Naive thymus-derived CD8-positive, alpha-beta T cell (primary cell): ENCODE results near the gene CELA1. TPM values are rescaled to one million over a fixed set of nuclear protein-coding genes. Genes with fewer than 3 reads are reported as not detected.

Source experiments
- ATAC-seq, 2 donors: fragments of 150-1000 bp; cut with Tn5 transposase in 1 of 2; sonication (Bioruptor Pico), chemical (Tn5 transposase) in 1 of 2; 1 replicate in 1 of 2; 2 replicates in 1 of 2; pipeline ENCODE4 v1.10.0; 2021; ENCODE audit warnings: mild to moderate bottlenecking in 2 of 2, moderate library complexity in 2 of 2
- POLR2A ChIA-PET: fragments of 350-600 bp; sonication (Branson Sonifier 250); formaldehyde crosslinking; loops from one replicate; lab custom pipeline; 2021; ENCODE audit warnings: antibody characterized with exemption; lab: Charles Lee
- DNase-seq, 10 donors: peaks; one replicate each; pipeline versions ENCODE4 v3.0.0 to v3.0.0-alpha.2; 2020 to 2022
- H3K27ac Mint-ChIP-seq, 10 donors: one replicate each; pipeline ENCODE4 v1.8.0; 2020 to 2022; ENCODE audit warnings: mild to moderate bottlenecking in 10 of 10, mixed read lengths in 10 of 10, moderate library complexity in 4 of 10, inconsistent platforms in 1 of 10
- H3K27me3 Mint-ChIP-seq, 5 donors: one replicate each; pipeline ENCODE4 v1.8.0; 2021 to 2022; ENCODE audit warnings: mixed read lengths in 5 of 5
- H3K36me3 Mint-ChIP-seq, 3 donors: one replicate each; pipeline ENCODE4 v1.8.0; 2020 to 2022; ENCODE audit warnings: mixed read lengths in 3 of 3, mild to moderate bottlenecking in 2 of 3, inconsistent platforms in 1 of 3
- H3K4me1 Mint-ChIP-seq, 4 donors: one replicate each; pipeline ENCODE4 v1.8.0; 2021 to 2022; ENCODE audit warnings: mixed read lengths in 4 of 4
- H3K4me3 Mint-ChIP-seq, 10 donors: one replicate each; pipeline ENCODE4 v1.8.0; 2020 to 2022; ENCODE audit warnings: mild to moderate bottlenecking in 10 of 10, mixed read lengths in 10 of 10, moderate library complexity in 6 of 10, inconsistent platforms in 1 of 10
- H3K9me3 Mint-ChIP-seq, 9 donors: one replicate each; pipeline ENCODE4 v1.8.0; 2020 to 2022; ENCODE audit warnings: mixed read lengths in 9 of 9, mild to moderate bottlenecking in 3 of 9, inconsistent platforms in 1 of 9, moderate library complexity in 1 of 9
- polyA plus RNA-seq, 3 donors: library from polyadenylated mRNA; unstranded; fragments of 300-500 nt; fragmentation: Illumina TruSeq; gene quantifications; one replicate each; pipeline ENCODE4 v1.2.3, GENCODE V29; 2021
- total RNA-seq, 8 experiments: library from RNA in 2 of 8; stranded (reverse) in 2 of 8; gene quantifications; one replicate each; pipeline ENCODE4 v1.2.3 and lab custom pipeline; 2021 to 2026

Gene CELA1
- total RNA-seq, result 1 to 10 TPM; 2.2 to 2.5 TPM
- polyA plus RNA-seq, result 1 to 10 TPM; 3.6 to 9.8 (median 8.1) TPM
- 0 to 5.0 (median 0.39) reads per million in 6 experiments for total RNA-seq (lab: John Stamatoyannopoulos, UW)

DNA sequence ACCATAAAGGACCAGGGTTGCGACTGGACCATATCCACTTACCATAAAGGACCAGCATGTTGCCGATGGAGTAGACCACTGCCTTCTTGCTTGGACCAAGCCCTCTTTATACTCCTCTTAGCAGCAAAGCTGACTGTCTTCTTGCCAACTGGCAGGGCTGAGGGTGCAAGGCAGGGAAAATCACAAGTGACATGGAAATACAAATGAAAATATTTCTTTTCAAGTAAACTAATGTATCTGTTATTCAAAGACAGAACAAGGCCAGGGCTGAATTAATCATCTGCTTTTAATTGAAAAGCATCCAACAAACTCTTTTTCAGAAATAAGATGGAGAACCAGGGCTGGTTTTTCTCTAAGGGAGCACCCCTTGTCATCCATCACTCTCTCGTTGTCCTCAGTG is at the start of gene CELA1:
TSS of gene CELA1 (minus strand) at position 99 of the 400 bp plus-strand sequence. CDS start at position 58, 41 bp downstream.
- peak within 1 kb of the TSS in 2 of 10 donors; percentile 24 to 78 for H3K27ac Mint-ChIP-seq
- peaks cover 0 to 3% (median 0%) of the 10 kb centered on the region in 5 donors for H3K27me3 Mint-ChIP-seq
- H3K4me1 Mint-ChIP-seq, result peaks cover 4 to 29% (median 9%) of the 10 kb centered on the region in 4 donors
- H3K9me3 Mint-ChIP-seq, result no peaks in the 10 kb centered on the region
- DNase-seq, result no peak
- POLR2A ChIA-PET, result no interaction called here
- H3K4me3 Mint-ChIP-seq, result no peak within 1 kb of the TSS
- no peaks in the 10 kb centered on the region for H3K36me3 Mint-ChIP-seq
- ATAC-seq, result no peak

DNA sequence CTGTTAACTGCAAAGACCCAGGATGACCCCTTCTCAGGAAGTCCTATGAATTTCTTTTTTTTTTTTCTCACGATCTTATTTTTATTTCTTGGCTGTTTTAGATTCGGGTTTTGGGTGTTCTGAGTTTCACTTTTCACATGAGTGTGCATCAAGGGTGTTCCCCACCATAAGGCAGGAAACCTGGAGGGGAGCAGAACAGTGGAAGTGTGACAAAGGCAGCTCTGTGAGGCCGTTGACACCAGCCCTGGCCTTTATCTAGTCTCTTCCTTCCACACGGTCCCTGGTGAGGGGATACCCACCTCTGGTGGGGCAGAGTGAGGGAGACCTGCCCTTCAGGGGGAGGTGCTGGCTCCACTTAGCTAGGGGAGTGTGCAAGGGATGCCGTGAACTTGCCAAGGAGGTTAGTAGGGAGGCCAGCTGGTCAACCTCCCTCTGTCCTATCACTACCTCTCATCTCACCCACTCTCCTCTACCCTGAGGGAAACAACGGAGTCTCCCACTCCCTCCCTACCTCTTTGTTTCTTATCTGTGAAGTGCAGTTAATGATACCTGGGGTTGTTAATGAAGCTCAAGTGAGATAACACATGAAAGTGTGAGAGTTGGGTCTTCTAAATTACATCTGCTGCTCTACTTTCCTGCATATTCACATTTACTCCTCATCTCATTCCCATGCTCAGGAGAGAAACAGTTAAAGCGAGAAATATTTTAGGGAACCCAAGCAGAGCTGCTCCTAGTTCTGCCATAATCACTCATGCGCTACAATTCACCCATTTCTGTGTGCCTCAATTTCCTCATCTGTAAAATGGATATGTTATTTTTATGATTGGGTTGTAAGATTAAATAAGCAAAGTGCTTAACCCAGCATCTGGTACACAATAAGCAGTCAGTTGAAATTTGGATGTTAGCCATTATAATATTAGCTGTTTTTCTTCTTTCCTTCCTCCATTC is 49.1 kb upstream of the CELA1 start:
- H3K27me3 Mint-ChIP-seq, result no peaks in the 10 kb centered on the region
- peak in 1 of 2 donors; percentile 13 for ATAC-seq
- no peaks in the 10 kb centered on the region for H3K36me3 Mint-ChIP-seq
- H3K9me3 Mint-ChIP-seq, result no peaks in the 10 kb centered on the region
- peak overlapping the region; percentile 78 to 95 (median 88) for H3K4me3 Mint-ChIP-seq
- DNase-seq, result peak in 1 of 10 donors; percentile 15
- POLR2A ChIA-PET, result interaction anchor here (1.6 to 2.6 kb wide), 2 partner anchors 12 to 29 kb away, joined by 4 to 10 read pairs; no protein-coding TSS in a partner anchor
- H3K4me1 Mint-ChIP-seq, result peaks cover 31 to 62% (median 48%) of the 10 kb centered on the region in 4 donors
- H3K27ac Mint-ChIP-seq, result peak overlapping the region; percentile 77 to 96 (median 90)

DNA sequence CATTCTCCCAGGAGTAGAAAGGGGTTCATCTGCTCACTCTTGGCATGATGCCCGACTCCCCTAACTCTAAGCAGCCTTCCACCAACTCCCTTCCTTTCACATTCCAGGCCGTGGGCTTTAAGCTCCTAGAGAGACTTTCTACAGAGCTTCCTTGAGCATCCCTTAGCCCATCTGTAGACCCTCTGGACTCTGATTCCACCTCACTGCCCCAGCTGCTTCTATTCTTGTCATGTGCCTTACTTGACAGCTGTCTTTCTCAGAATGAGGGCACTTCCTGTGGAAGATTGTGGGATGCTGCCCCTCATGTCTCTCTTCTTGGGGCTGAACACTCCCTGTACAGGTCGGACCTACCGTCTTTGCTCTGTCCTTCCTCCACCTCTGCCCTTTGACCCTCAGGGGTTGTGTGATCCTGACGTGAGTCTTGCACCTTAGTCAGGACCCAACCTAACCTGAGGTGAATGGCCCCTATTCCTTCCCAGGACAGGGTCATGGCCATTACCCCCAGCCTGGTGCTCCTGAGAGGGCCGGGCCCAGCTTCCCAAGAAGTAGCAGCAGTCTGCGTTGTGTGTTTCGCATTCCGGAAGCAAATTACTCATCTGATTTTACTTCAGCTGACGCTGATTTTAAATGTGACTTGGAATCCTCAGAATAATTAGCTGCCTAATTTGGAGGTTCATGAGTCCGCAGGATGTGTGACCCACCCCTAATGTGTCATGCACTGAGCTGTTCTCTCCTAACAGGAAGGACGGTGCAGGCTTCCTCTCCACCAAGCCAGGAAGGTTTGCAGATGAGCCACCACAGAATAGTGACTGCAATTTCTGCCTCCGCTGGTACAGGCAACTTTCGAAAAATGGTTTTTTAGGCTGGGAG is 47.4 kb upstream of the CELA1 start:
- Mint-ChIP-seq H3K4me1 (peaks cover 40 to 77% (median 64%) of the 10 kb centered on the region in 4 donors), H3K4me3 (peak overlapping the region; percentile 78 to 95 (median 88)), H3K27ac (peak overlapping the region; percentile 79 to 96 (median 93)), H3K36me3 (no peaks in the 10 kb centered on the region), H3K9me3 (no peaks in the 10 kb centered on the region), H3K27me3 (no peaks in the 10 kb centered on the region)
- peak in 6 of 10 donors; percentile 17 to 45 (median 32) for DNase-seq
- peak; percentile 26 to 40 for ATAC-seq
- POLR2A ChIA-PET, result interaction anchor here (1.5 to 2.6 kb wide), 2 partner anchors 11 to 25 kb away, joined by 9 to 10 read pairs; no protein-coding TSS in a partner anchor

GRCh38 chr12:51392556-51393237 is 46.2 kb upstream of the CELA1 start:
- H3K27ac Mint-ChIP-seq, result peak overlapping the region; percentile 66 to 96 (median 91)
- no peaks in the 10 kb centered on the region for H3K36me3 Mint-ChIP-seq
- no peaks in the 10 kb centered on the region for H3K27me3 Mint-ChIP-seq
- H3K4me3 Mint-ChIP-seq, result peak overlapping the region; percentile 78 to 95 (median 88)
- POLR2A ChIA-PET, result interaction anchor here (0.8 to 2.9 kb wide), 3 partner anchors 9 to 23 kb away, joined by 3 to 12 read pairs (median 3); no protein-coding TSS in a partner anchor
- DNase-seq (peak in 6 of 10 donors; percentile 16 to 37 (median 34)), ATAC-seq (peak; percentile 25 to 38)
- H3K4me1 Mint-ChIP-seq, result peaks cover 49 to 79% (median 76%) of the 10 kb centered on the region in 4 donors
- H3K9me3 Mint-ChIP-seq, result no peaks in the 10 kb centered on the region

DNA sequence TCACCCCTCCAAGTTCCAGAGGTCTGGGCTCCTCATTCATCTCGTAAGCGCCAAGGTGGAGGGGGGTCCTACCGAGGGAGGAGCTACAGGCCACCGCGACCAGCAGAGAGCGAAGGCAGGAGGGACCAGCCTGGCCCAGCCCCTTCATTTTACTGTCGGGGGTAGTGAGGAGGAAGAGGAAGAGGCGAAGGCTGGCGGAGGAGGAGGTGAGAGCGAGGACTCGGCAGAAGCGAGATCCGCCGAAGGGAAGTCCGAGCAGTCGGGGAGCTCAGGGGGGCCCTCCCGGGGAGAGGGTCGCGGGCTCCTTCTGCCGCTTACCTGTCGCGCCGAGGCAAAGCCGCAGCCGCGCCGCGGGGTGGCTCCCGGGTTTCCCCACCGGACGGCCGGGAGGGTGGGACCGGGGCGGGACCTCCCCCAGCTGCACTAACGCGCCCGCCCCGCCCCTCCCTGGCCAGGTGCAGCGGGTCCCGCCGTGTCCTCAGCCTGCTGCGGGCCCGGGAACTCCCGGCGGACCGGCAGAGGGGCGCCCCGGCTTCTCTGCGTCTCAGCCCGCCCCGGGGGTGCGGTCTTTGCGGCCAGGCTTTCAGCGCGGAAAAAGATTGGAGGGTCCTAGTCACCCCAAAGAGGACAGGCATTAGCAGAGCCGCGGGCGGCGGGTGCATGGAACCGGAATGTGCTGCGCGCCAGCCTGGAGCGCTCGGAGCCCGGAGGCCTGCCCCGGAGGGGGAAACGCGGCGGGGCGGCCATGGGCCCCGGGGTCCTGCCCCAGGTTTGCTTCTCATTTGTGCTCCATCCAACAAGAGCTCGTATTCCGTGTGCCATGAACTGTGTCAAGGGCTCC is 45.0 kb upstream of the CELA1 start, which contains the start of gene GALNT6:
TSS of gene GALNT6 (minus strand) at position 124 of the 841 bp plus-strand sequence. CDS start 11,625 bp downstream, outside the sequence.
- ATAC-seq, result peak; percentile 71 to 75

GRCh38 chr12:51390891-51391282 is 44.4 kb upstream of the CELA1 start:
- Mint-ChIP-seq H3K36me3 (no peaks in the 10 kb centered on the region), H3K9me3 (no peaks in the 10 kb centered on the region), H3K27me3 (no peaks in the 10 kb centered on the region), H3K27ac (peak overlapping the region; percentile 76 to 95 (median 88)), H3K4me1 (peaks cover 46 to 84% (median 82%) of the 10 kb centered on the region in 4 donors), H3K4me3 (peak overlapping the region; percentile 88 to 95 (median 92))
- POLR2A ChIA-PET, result interaction anchor here (1.0 to 2.9 kb wide), 4 partner anchors 14 to 632 kb away, joined by 3 to 12 read pairs (median 4); no protein-coding TSS in a partner anchor
- peak; percentile 24 to 37 for ATAC-seq
- peak in 1 of 10 donors; percentile 26 for DNase-seq

More for the DNA sequence above, 45.0 kb upstream of the CELA1 start, which contains the start of gene GALNT6:
- POLR2A ChIA-PET, result interaction anchor here (0.8 to 2.9 kb wide), 5 partner anchors 10 to 22 kb away, joined by 3 to 12 read pairs (median 4); no protein-coding TSS in a partner anchor
- Mint-ChIP-seq H3K27me3 (no peaks in the 10 kb centered on the region), H3K36me3 (no peaks in the 10 kb centered on the region), H3K4me1 (peaks cover 49 to 85% (median 82%) of the 10 kb centered on the region in 4 donors), H3K27ac (peak within 1 kb of the TSS; percentile 78 to 95 (median 90)), H3K9me3 (no peaks in the 10 kb centered on the region), H3K4me3 (peak within 1 kb of the TSS; percentile 88 to 95 (median 92))
- DNase-seq, result peak; percentile 52 to 78 (median 66)

- POLR2A ChIA-PET, result interaction anchor here (0.7 to 2.9 kb wide), 4 partner anchors 17 to 632 kb away, joined by 3 to 12 read pairs (median 4); no protein-coding TSS in a partner anchor
These were observed 44.0 kb upstream of the CELA1 start for GRCh38 chr12:51390457-51390856.

DNA sequence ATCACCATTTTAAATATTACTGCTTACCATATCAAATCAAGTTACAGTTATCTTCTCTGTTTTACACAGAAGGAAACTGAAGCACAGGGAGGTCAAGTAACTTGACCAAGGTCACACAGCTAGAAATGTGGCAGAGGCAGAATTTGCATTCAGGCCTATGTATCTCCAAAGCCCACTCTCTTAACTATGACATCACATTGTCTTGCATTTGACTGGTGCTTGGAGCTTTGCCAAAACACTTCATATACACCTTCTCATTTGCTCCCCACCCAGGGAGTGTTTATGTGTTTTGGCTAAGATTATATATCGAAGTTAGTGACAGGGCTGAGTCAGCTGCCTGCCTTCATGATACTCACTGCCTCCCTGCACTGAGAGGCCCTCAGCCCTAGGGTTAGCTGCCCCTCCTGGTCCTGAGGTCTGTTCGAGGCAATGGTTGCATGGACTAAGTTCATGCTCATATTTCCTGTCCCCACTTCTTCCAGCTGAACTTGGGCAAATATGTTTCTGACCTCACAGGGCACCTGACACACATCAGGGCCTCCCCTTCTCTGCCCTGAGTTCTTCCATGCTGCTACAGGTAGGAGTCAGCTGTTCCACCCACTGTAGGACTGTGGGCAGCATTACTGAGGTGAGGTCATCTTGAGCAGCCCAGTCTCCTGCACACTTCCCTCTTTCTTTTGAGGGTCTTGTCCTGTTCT is 43.0 kb upstream of the CELA1 start:
- H3K4me1 Mint-ChIP-seq, result peaks cover 40 to 75% (median 70%) of the 10 kb centered on the region in 4 donors
- ATAC-seq (peak in 1 of 2 donors; percentile 13), DNase-seq (peak in 4 of 10 donors; percentile 13 to 46 (median 32))
- H3K27me3 Mint-ChIP-seq, result peaks cover 0 to 1% (median 0%) of the 10 kb centered on the region in 5 donors
- peak overlapping the region in 8 of 10 donors; percentile 1 to 81 (median 64) for H3K27ac Mint-ChIP-seq
- POLR2A ChIA-PET, result interaction anchor here (0.7 to 2.9 kb wide), 6 partner anchors 11 to 633 kb away, joined by 3 to 12 read pairs (median 4); no protein-coding TSS in a partner anchor
- peak overlapping the region in 5 of 10 donors; percentile 10 to 92 (median 43) for H3K4me3 Mint-ChIP-seq
- no peaks in the 10 kb centered on the region for H3K9me3 Mint-ChIP-seq
- no peaks in the 10 kb centered on the region for H3K36me3 Mint-ChIP-seq

More at GRCh38 chr12:51390457-51390856, 44.0 kb upstream of the CELA1 start:
- peak overlapping the region; percentile 88 to 95 (median 92) for H3K4me3 Mint-ChIP-seq
- H3K9me3 Mint-ChIP-seq, result no peaks in the 10 kb centered on the region
- no peak for DNase-seq
- peaks cover 0 to 1% (median 0%) of the 10 kb centered on the region in 5 donors for H3K27me3 Mint-ChIP-seq
- peaks cover 44 to 84% (median 78%) of the 10 kb centered on the region in 4 donors for H3K4me1 Mint-ChIP-seq
- H3K36me3 Mint-ChIP-seq, result no peaks in the 10 kb centered on the region
- H3K27ac Mint-ChIP-seq, result peak overlapping the region; percentile 76 to 95 (median 88)
- no peak for ATAC-seq

GRCh38 chr12:51388846-51389245 is 42.4 kb upstream of the CELA1 start:
- POLR2A ChIA-PET, result interaction anchor here (1.0 to 1.1 kb wide), 3 partner anchors 10 to 20 kb away, joined by 4 to 7 read pairs (median 4); no protein-coding TSS in a partner anchor
- ATAC-seq (no peak), DNase-seq (no peak)
- Mint-ChIP-seq H3K27ac (peak overlapping the region in 8 of 10 donors; percentile 13 to 57 (median 40)), H3K27me3 (peaks cover 0 to 1% (median 0%) of the 10 kb centered on the region in 5 donors), H3K4me1 (peaks cover 38 to 73% (median 69%) of the 10 kb centered on the region in 4 donors), H3K4me3 (peak overlapping the region in 3 of 10 donors; percentile 5 to 41 (median 21)), H3K9me3 (no peaks in the 10 kb centered on the region), H3K36me3 (no peaks in the 10 kb centered on the region)
